Loucy (cell line): ENCODE measurements around the gene SERPINB7.

Experiments used
- H2AFZ ChIP-seq: fragments of 200-600 bp; sonication (generic); 2 replicates; pipeline ENCODE4 v1.6.0; 2016; ENCODE audit warnings: antibody characterized with exemption, mild to moderate bottlenecking, low read length, moderate library complexity
- H3F3A ChIP-seq: fragments of 200-600 bp; 2 replicates; pipeline ENCODE4 v1.6.0; 2016; ENCODE audit warnings: antibody characterized with exemption, low read depth, mild to moderate bottlenecking
- H3K27me3 ChIP-seq: fragments of 200-600 bp; sonication (generic); 2 replicates; pipeline ENCODE4 v1.6.1; 2014; ENCODE audit warnings: low read length, mild to moderate bottlenecking; ENCODE audit not compliant: insufficient read depth, poor library complexity, severe bottlenecking
- H3K36me3 ChIP-seq: fragments of 200-600 bp; sonication (generic); 2 replicates; pipeline ENCODE4 v1.6.1; 2016; ENCODE audit warnings: low read length; ENCODE audit not compliant: insufficient read depth
- H3K4me1 ChIP-seq: fragments of 200-600 bp; sonication (generic); 2 replicates; pipeline ENCODE4 v1.5.1; 2014; ENCODE audit warnings: low read length, mild to moderate bottlenecking; ENCODE audit not compliant: insufficient read depth, poor library complexity, severe bottlenecking
- H3K4me2 ChIP-seq: fragments of 200-600 bp; sonication (generic); 2 replicates; pipeline ENCODE4 v1.6.0; 2014; ENCODE audit warnings: antibody characterized with exemption, low read length, low read depth, mild to moderate bottlenecking; ENCODE audit not compliant: poor library complexity, severe bottlenecking
- H3K4me3 ChIP-seq: fragments of 200-600 bp; sonication (generic); 2 replicates; pipeline ENCODE4 v1.5.1; 2014; ENCODE audit warnings: low read length, mild to moderate bottlenecking, mixed read lengths; ENCODE audit not compliant: poor library complexity, severe bottlenecking
- H3K79me2 ChIP-seq: fragments of 200-600 bp; sonication (generic); 2 replicates; pipeline ENCODE4 v1.6.1; 2014; ENCODE audit warnings: low read length; ENCODE audit not compliant: insufficient read depth
- H3K9ac ChIP-seq: fragments of 200-600 bp; sonication (generic); 2 replicates; pipeline ENCODE4 v1.6.0; 2014; ENCODE audit warnings: mild to moderate bottlenecking, low read depth, low read length, moderate library complexity; ENCODE audit not compliant: poor library complexity, severe bottlenecking
- H3K9me2 ChIP-seq: fragments of 200-600 bp; sonication (generic); replicated peaks from 2 replicates; pipeline ENCODE4 v1.6.1; 2016; ENCODE audit warnings: low read depth, low read length, mixed read lengths
- H3K9me3 ChIP-seq: fragments of 200-600 bp; sonication (generic); 2 replicates; pipeline ENCODE4 v1.6.1; 2014; ENCODE audit warnings: mild to moderate bottlenecking, antibody characterized with exemption, low read length, low read depth; ENCODE audit not compliant: insufficient read depth
- H4K20me1 ChIP-seq: fragments of 200-600 bp; sonication (generic); 2 replicates; pipeline ENCODE4 v1.6.0; 2014; ENCODE audit warnings: antibody characterized with exemption, low read length, mild to moderate bottlenecking; ENCODE audit not compliant: insufficient read depth, poor library complexity, severe bottlenecking
- EZH2phosphoT487 ChIP-seq: fragments of 200-600 bp; IDR thresholded peaks from 2 replicates; pipeline ENCODE4 v1.6.1; 2018; ENCODE audit warnings: antibody characterized with exemption, mild to moderate bottlenecking, moderate library complexity, borderline replicate concordance
- TF ChIP-seq, protein P1 (sequence below): fragments of 200-600 bp; sonication (generic); conservative IDR thresholded peaks from 2 replicates; pipeline ENCODE4 v1.5.1; 2014; ENCODE audit warnings: mild to moderate bottlenecking, antibody characterized with exemption, low read length

SERPINB7 gene

DNA sequence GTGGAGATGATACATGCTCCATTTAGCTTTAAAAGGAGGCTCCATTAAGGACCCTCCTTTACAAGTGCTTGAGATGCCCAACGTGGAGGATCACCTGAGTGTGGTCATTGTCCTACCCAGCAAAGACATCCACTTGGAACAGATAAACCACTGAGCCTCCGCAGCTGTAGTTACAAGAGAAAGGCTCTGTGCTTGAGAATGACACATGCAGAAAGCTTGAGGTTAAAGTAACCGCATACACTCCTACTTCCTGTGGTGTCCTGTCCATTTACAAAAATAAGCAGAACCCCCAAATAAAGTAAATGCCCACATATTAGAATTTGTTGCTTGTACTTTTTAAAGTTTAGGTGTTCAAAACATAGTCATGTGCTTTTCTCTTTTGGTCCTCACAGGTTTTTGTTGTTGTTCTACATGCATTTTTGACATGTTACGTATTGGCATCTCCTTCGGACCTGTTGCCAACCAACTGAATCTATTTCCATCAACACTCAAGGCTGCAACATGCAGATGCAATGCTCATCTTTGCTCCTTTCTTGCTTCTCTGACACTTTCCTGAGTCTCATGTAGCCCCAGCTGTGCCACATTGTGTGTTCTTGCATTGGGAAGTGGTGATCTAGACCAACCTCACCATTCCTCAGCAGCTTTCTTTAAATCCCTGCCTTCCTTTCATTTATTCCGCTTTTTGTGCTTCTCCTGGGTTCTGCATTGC, 56.0 kb downstream of the SERPINB7 start:
- no peak overlapping the region for H3K4me2 ChIP-seq
- no peaks in the 10 kb centered on the region for H3K27me3 ChIP-seq
- H3K36me3 ChIP-seq = no peaks in the 10 kb centered on the region
- no peaks in the 10 kb centered on the region for H3K9me3 ChIP-seq
- peaks cover 8% of the 10 kb centered on the region for H3K4me1 ChIP-seq
- H3K9me2 ChIP-seq = no peaks in the 10 kb centered on the region
- H3K9ac ChIP-seq = no peak overlapping the region
- H4K20me1 ChIP-seq = no peaks in the 10 kb centered on the region
- H3K4me3 ChIP-seq = no peak overlapping the region
- H3K79me2 ChIP-seq = no peaks in the 10 kb centered on the region
- no peak overlapping the region for H2AFZ ChIP-seq
- no peaks in the 10 kb centered on the region for H3F3A ChIP-seq
- TF ChIP-seq, protein P1, sequence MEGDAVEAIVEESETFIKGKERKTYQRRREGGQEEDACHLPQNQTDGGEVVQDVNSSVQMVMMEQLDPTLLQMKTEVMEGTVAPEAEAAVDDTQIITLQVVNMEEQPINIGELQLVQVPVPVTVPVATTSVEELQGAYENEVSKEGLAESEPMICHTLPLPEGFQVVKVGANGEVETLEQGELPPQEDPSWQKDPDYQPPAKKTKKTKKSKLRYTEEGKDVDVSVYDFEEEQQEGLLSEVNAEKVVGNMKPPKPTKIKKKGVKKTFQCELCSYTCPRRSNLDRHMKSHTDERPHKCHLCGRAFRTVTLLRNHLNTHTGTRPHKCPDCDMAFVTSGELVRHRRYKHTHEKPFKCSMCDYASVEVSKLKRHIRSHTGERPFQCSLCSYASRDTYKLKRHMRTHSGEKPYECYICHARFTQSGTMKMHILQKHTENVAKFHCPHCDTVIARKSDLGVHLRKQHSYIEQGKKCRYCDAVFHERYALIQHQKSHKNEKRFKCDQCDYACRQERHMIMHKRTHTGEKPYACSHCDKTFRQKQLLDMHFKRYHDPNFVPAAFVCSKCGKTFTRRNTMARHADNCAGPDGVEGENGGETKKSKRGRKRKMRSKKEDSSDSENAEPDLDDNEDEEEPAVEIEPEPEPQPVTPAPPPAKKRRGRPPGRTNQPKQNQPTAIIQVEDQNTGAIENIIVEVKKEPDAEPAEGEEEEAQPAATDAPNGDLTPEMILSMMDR = no peak
- no peak for TF ChIP-seq EZH2phosphoT487

DNA sequence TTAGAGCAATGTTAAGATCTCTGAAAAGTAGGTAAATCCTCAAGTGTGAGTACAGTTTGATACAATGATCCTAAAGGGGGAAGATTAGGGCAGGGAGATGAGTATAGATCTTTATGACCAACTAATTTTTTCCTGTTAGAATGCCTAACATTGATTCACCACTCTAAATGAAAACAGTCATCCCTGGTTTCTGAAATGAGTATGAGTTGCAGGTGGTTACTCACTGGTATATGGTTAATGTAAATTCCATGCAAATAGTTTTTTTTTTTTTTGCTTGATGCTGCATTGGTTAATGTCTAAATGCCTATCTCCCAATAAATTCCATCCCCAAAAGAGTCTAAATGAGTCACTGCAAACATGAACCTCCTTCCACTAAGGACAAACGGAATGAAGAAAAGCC, 57.3 kb downstream of the SERPINB7 start:
- no peaks in the 10 kb centered on the region for H3K9me3 ChIP-seq
- H3K4me2 ChIP-seq = no peak overlapping the region
- no peaks in the 10 kb centered on the region for H3K36me3 ChIP-seq
- H3K9ac ChIP-seq = no peak overlapping the region
- H3K4me1 ChIP-seq = peaks cover 8% of the 10 kb centered on the region
- no peaks in the 10 kb centered on the region for H3K79me2 ChIP-seq
- H3K9me2 ChIP-seq = no peaks in the 10 kb centered on the region
- no peak overlapping the region for H2AFZ ChIP-seq
- H3K4me3 ChIP-seq = no peak overlapping the region
- TF ChIP-seq EZH2phosphoT487 = no peak
- TF ChIP-seq, protein P1 = no peak
- no peaks in the 10 kb centered on the region for H3F3A ChIP-seq
- no peaks in the 10 kb centered on the region for H4K20me1 ChIP-seq
- no peaks in the 10 kb centered on the region for H3K27me3 ChIP-seq

DNA sequence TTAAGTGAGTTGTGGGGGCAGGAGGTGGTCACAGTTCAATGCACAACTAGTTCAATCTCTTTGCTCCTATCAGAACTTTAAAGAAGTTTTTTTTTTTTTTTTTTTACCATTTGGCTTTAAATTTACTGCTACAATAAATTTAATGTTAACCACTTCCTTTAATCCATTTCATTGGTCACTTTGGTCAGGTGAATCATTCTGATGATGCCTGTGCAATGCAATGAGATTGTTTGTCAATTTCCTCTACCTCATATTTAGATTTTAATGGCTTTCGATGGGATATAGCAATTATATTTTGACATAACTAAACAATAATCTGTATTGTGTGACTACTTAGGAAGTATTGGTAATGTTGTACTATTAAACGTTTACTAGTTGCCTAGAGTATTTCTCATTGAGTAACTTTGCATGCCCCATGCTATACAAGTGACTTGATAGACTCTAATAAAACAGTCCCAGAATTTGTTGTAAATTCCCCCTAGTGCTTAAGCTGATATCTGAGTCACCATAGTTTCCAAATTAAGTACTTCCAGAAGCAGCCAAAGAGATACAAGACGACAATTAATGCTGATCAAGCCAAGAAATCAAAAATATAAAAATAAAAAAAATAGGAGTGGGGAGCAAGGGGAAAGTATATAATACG, 59.4 kb downstream of the SERPINB7 start:
- H3F3A ChIP-seq = no peaks in the 10 kb centered on the region

More for the DNA sequence above, 59.4 kb downstream of the SERPINB7 start:
- H2AFZ ChIP-seq = no peak overlapping the region
- no peaks in the 10 kb centered on the region for H3K36me3 ChIP-seq
- H3K9me3 ChIP-seq = no peaks in the 10 kb centered on the region
- peaks cover 8% of the 10 kb centered on the region for H3K4me1 ChIP-seq
- no peak overlapping the region for H3K4me2 ChIP-seq
- H3K79me2 ChIP-seq = no peaks in the 10 kb centered on the region
- TF ChIP-seq EZH2phosphoT487 = no peak
- TF ChIP-seq, protein P1 = no peak
- H4K20me1 ChIP-seq = no peaks in the 10 kb centered on the region
- H3K9me2 ChIP-seq = no peaks in the 10 kb centered on the region
- H3K27me3 ChIP-seq = no peaks in the 10 kb centered on the region
- no peak overlapping the region for H3K4me3 ChIP-seq
- no peak overlapping the region for H3K9ac ChIP-seq
